ENCODE results near the gene TCEANC2. TPM values are rescaled to one million over a fixed set of nuclear protein-coding genes. Genes with fewer than 3 reads are reported as not detected.

The TCEANC2 gene
- polyA plus RNA-seq, 1 donor from 2014 or later: 4.4 TPM

- Histone ChIP-seq H3K27me3 (ENCODE audit: insufficient read depth, low read depth, low read length) (no peaks in the 10 kb centered on the region), H3K9me2 (ENCODE audit: insufficient read depth, low read length) (no peaks in the 10 kb centered on the region), H3K36me3 (ENCODE audit: insufficient read depth, low read length) (no peaks in the 10 kb centered on the region), H3F3A (ENCODE audit: insufficient read depth, low read length, poor library complexity, severe bottlenecking) (no peaks in the 10 kb centered on the region), H3K4me3 (ENCODE audit: low read length) (no peak overlapping the region), H3K27ac (ENCODE audit: low read length) (no peak overlapping the region), H2AFZ (ENCODE audit: low read depth, low read length) (no peak overlapping the region), H4K20me1 (ENCODE audit: insufficient read depth) (no peaks in the 10 kb centered on the region), H3K9ac (ENCODE audit: low read length) (no peak overlapping the region), H3K4me2 (ENCODE audit: low read length) (no peak overlapping the region), H3K9me3 (ENCODE audit: low read length) (no peaks in the 10 kb centered on the region), H3K79me2 (replicated peaks; ENCODE audit: insufficient read depth, low read length) (no peaks in the 10 kb centered on the region)
- TF ChIP-seq CTCF (IDR thresholded peaks at IDR 0.05; ENCODE audit: poor library complexity, severe bottlenecking): no peak
- no peak for TF ChIP-seq EP300 (conservative IDR thresholded peaks at IDR 0.05; ENCODE audit: poor library complexity, severe bottlenecking)
- TF ChIP-seq MXI1 (conservative IDR thresholded peaks at IDR 0.05; ENCODE audit: poor library complexity, severe bottlenecking): no peak
- no peak for TF ChIP-seq POLR2AphosphoS5 (IDR thresholded peaks at IDR 0.05)
- no peak for TF ChIP-seq SMC3 (conservative IDR thresholded peaks at IDR 0.05; ENCODE audit: poor library complexity)
- no peak for TF ChIP-seq EZH2 (IDR thresholded peaks at IDR 0.05; ENCODE audit: borderline replicate concordance, insufficient read depth, low read length, poor library complexity, severe bottlenecking)
- no peak for TF ChIP-seq RAD21 (conservative IDR thresholded peaks at IDR 0.05)
Measured at GRCh38 chr1:54136269-54136896, 83.0 kb downstream of the TCEANC2 start.

- Histone ChIP-seq H3K4me2 (ENCODE audit: low read length) (no peak overlapping the region), H3K9ac (ENCODE audit: low read length) (no peak overlapping the region), H2AFZ (ENCODE audit: low read depth, low read length) (no peak overlapping the region), H3F3A (ENCODE audit: insufficient read depth, low read length, poor library complexity, severe bottlenecking) (no peaks in the 10 kb centered on the region), H3K27ac (ENCODE audit: low read length) (no peak overlapping the region), H3K27me3 (ENCODE audit: insufficient read depth, low read depth, low read length) (no peaks in the 10 kb centered on the region), H3K9me2 (ENCODE audit: insufficient read depth, low read length) (no peaks in the 10 kb centered on the region), H3K9me3 (ENCODE audit: low read length) (no peaks in the 10 kb centered on the region), H3K36me3 (ENCODE audit: insufficient read depth, low read length) (no peaks in the 10 kb centered on the region), H4K20me1 (ENCODE audit: insufficient read depth) (no peaks in the 10 kb centered on the region), H3K4me3 (ENCODE audit: low read length) (no peak overlapping the region), H3K79me2 (replicated peaks; ENCODE audit: insufficient read depth, low read length) (no peaks in the 10 kb centered on the region)
- no peak for TF ChIP-seq REST (IDR thresholded peaks at IDR 0.05; ENCODE audit: borderline replicate concordance)
- no peak for TF ChIP-seq MXI1 (conservative IDR thresholded peaks at IDR 0.05; ENCODE audit: poor library complexity, severe bottlenecking)
- TF ChIP-seq EP300 (conservative IDR thresholded peaks at IDR 0.05; ENCODE audit: poor library complexity, severe bottlenecking): no peak
- TF ChIP-seq POLR2AphosphoS5 (IDR thresholded peaks at IDR 0.05): no peak
- no peak for TF ChIP-seq TAF1 (IDR thresholded peaks at IDR 0.05; ENCODE audit: low read depth)
- TF ChIP-seq CTCF (IDR thresholded peaks at IDR 0.05; ENCODE audit: poor library complexity, severe bottlenecking): no peak
- TF ChIP-seq SMC3 (conservative IDR thresholded peaks at IDR 0.05; ENCODE audit: poor library complexity): no peak
- no peak for TF ChIP-seq RAD21 (conservative IDR thresholded peaks at IDR 0.05)
- TF ChIP-seq EZH2 (IDR thresholded peaks at IDR 0.05; ENCODE audit: borderline replicate concordance, insufficient read depth, low read length, poor library complexity, severe bottlenecking): no peak
Measured at GRCh38 chr1:54136963-54137533, 83.6 kb downstream of the TCEANC2 start.
